A549 (cell line): Measurements from ENCODE around the gene NRIP1. TPM values are rescaled to one million over a fixed set of nuclear protein-coding genes. Genes with fewer than 3 reads are reported as not detected.

Experiments used
- ATAC-seq, 2 experiments: fragments of 200-7000 bp in 1 of 2; fragments of >200 bp in 1 of 2; cut with Nextera tagmentation in 1 of 2; cut with Tn5 transposase in 1 of 2; 3 replicates each; pipeline versions ENCODE4 v1.8.0 to v1.9.1; 2018 to 2020; ENCODE audit warnings: mild to moderate bottlenecking in 1 of 2, moderate library complexity in 1 of 2
- CTCF ChIA-PET: fragments of 300-600 bp; sonication (Branson Sonifier 250); formaldehyde crosslinking; extraction: SDS; loops from one replicate; lab custom pipeline; 2021; ENCODE audit warnings: antibody characterized with exemption, inconsistent platforms; lab: Yijun Ruan, JAX
- POLR2A ChIA-PET: fragments of 350-600 bp; formaldehyde crosslinking; extraction: SDS; loops from one replicate; lab custom pipeline; 2021; ENCODE audit warnings: antibody characterized with exemption, inconsistent platforms; lab: Yijun Ruan, JAX
- DNase-seq, 2 experiments: peaks; one replicate each; pipeline versions ENCODE4 v3.0.0 to v3.0.0-alpha.2; 2011 to 2016; ENCODE audit warnings: low read depth in 1 of 2, low spot score in 1 of 2
- FAIRE-seq: peaks from 2 replicates; lab custom pipeline; 2011; peaks lifted over from hg19 to GRCh38; lab: Jason Lieb, UNC
- H3K27ac ChIP-seq, 2 experiments: fragments of >200 bp; sonication (Bioruptor Twin); formaldehyde crosslinking; 3 replicates each; pipeline ENCODE4 v1.5.1; 2016 to 2017
- H3K4me1 ChIP-seq: fragments of >200 bp; sonication (Bioruptor Twin); formaldehyde crosslinking; 3 replicates; pipeline ENCODE4 v1.6.1; 2016
- H3K4me2 ChIP-seq: fragments of >200 bp; sonication (Bioruptor Twin); formaldehyde crosslinking; 3 replicates; pipeline ENCODE4 v1.6.1; 2016
- H3K4me3 ChIP-seq: fragments of >200 bp; sonication (Bioruptor Twin); formaldehyde crosslinking; 3 replicates; pipeline ENCODE4 v1.5.1; 2016
- H3K9me3 ChIP-seq: fragments of >200 bp; sonication (Bioruptor Twin); formaldehyde crosslinking; 3 replicates; pipeline ENCODE4 v1.6.1; 2016
- BHLHE40 ChIP-seq: IDR thresholded peaks from 2 replicates; pipeline ENCODE4 v1.6.1; 2012; ENCODE audit warnings: low read depth, low read length, inconsistent platforms
- CBX2 ChIP-seq: fragments of 200-600 bp; sonication (generic); IDR thresholded peaks from 2 replicates; pipeline ENCODE4 v1.6.1; 2016; ENCODE audit warnings: low read depth, mild to moderate bottlenecking, borderline replicate concordance
- CBX8 ChIP-seq: fragments of 200-600 bp; sonication (generic); IDR thresholded peaks from 2 replicates; pipeline ENCODE4 v1.6.1; 2016
- CHD4 ChIP-seq: fragments of 200-600 bp; sonication (generic); IDR thresholded peaks from 2 replicates; pipeline ENCODE4 v1.6.1; 2016; ENCODE audit warnings: antibody characterized with exemption, mild to moderate bottlenecking, borderline replicate concordance
- EHMT2 ChIP-seq: fragments of 200-600 bp; sonication (generic); IDR thresholded peaks from 2 replicates; pipeline ENCODE4 v1.6.1; 2016; ENCODE audit warnings: antibody characterized with exemption, low read depth, mild to moderate bottlenecking, moderate library complexity
- ELK1 ChIP-seq: fragments of 150-350 bp; IDR thresholded peaks from 2 replicates; pipeline ENCODE4 v1.6.1; 2014; ENCODE audit warnings: low read depth, mild to moderate bottlenecking, low read length
- EP300 ChIP-seq, 2 experiments: fragments of >200 bp; sonication (Bioruptor Twin); formaldehyde crosslinking; IDR thresholded peaks; 2 replicates in 1 of 2; 3 replicates in 1 of 2; pipeline ENCODE4 v1.6.1; 2016 to 2017
- FOSL2 ChIP-seq, 2 experiments: fragments of 450-650 bp in 1 of 2; fragments of >200 bp in 1 of 2; sonication (Bioruptor Twin) in 1 of 2; formaldehyde crosslinking; IDR thresholded peaks; 2 replicates each; pipeline versions ENCODE4 v1.5.0 to v1.6.1; 2016 to 2020; ENCODE audit warnings: mild to moderate bottlenecking in 1 of 2, moderate library complexity in 1 of 2
- GATA3 ChIP-seq: IDR thresholded peaks from 2 replicates; pipeline ENCODE4 v1.6.1; 2012; ENCODE audit warnings: borderline replicate concordance
- HMGXB4 ChIP-seq: fragments of 250-450 bp; sonication (Bioruptor Pico); IDR thresholded peaks from 2 replicates; pipeline ENCODE4 v1.5.0; 2021; ENCODE audit warnings: mild to moderate bottlenecking, moderate library complexity, borderline replicate concordance
- HOXB5 ChIP-seq: fragments of 250-450 bp; sonication (Bioruptor Pico); IDR thresholded peaks from 2 replicates; pipeline ENCODE4 v1.5.0; 2020; ENCODE audit warnings: mild to moderate bottlenecking, moderate library complexity
- JUN ChIP-seq, 2 experiments: fragments of >200 bp; sonication (Bioruptor Twin); formaldehyde crosslinking; IDR thresholded peaks; 2 replicates in 1 of 2; 3 replicates in 1 of 2; pipeline ENCODE4 v1.6.1; 2016 to 2017
- JUNB ChIP-seq: fragments of >200 bp; sonication (Bioruptor Twin); formaldehyde crosslinking; IDR thresholded peaks from 2 replicates; pipeline ENCODE4 v1.6.1; 2016
- KDM1A ChIP-seq: fragments of 200-600 bp; sonication (generic); IDR thresholded peaks from 2 replicates; pipeline ENCODE4 v1.6.1; 2016; ENCODE audit warnings: low read depth, mild to moderate bottlenecking
- MAX ChIP-seq: IDR thresholded peaks from 2 replicates; pipeline ENCODE4 v1.6.1; 2012
- MAZ ChIP-seq: fragments of 150-350 bp; IDR thresholded peaks from 2 replicates; pipeline ENCODE4 v1.6.1; 2014; ENCODE audit warnings: antibody characterized with exemption, low read depth, low read length, borderline replicate concordance
- NFE2L2 ChIP-seq: fragments of 150-350 bp; conservative IDR thresholded peaks from 2 replicates; pipeline ENCODE4 v1.6.1; 2014; ENCODE audit warnings: low read length
- PBX3 ChIP-seq: IDR thresholded peaks from 2 replicates; pipeline ENCODE4 v1.6.1; 2012
- POLR2AphosphoS2 ChIP-seq: conservative IDR thresholded peaks from 2 replicates; pipeline ENCODE4 v1.6.1; 2012; ENCODE audit warnings: low read length, improper control_type of control experiment, inconsistent platforms
- RAD21 ChIP-seq, 2 experiments: fragments of >200 bp in 1 of 2; sonication (Bioruptor Twin) in 1 of 2; formaldehyde crosslinking in 1 of 2; IDR thresholded peaks in 1 of 2; conservative IDR thresholded peaks in 1 of 2; 2 replicates in 1 of 2; 3 replicates in 1 of 2; pipeline ENCODE4 v1.6.1; 2012 to 2018; ENCODE audit warnings: inconsistent platforms in 1 of 2
- RARB ChIP-seq: fragments of 250-450 bp; sonication (Bioruptor Pico); IDR thresholded peaks from 2 replicates; pipeline ENCODE4 v1.8.0; 2021; ENCODE audit warnings: mild to moderate bottlenecking, moderate library complexity
- REST ChIP-seq: fragments of 200-600 bp; sonication (generic); IDR thresholded peaks from 2 replicates; pipeline ENCODE4 v1.6.1; 2016; ENCODE audit warnings: antibody characterized with exemption, mild to moderate bottlenecking, moderate library complexity
- RNF2 ChIP-seq: fragments of 200-600 bp; sonication (generic); IDR thresholded peaks from 2 replicates; pipeline ENCODE4 v1.6.1; 2016; ENCODE audit warnings: low read depth, mild to moderate bottlenecking, antibody characterized with exemption, moderate library complexity, borderline replicate concordance
- SMC3 ChIP-seq: fragments of >200 bp; sonication (Bioruptor Twin); formaldehyde crosslinking; IDR thresholded peaks from 3 replicates; pipeline ENCODE4 v1.6.1; 2018; ENCODE audit warnings: inconsistent platforms
- WGBS: methylation state at CpG from one replicate; pipeline ENCODE4 v1.1.6; 2017; ENCODE audit errors: missing lambda C conversion rate; 5-methylcytosine and 5-hydroxymethylcytosine counted together
- polyA plus RNA-seq, 4 experiments: library from polyadenylated mRNA; depleted of rRNA in 3 of 4; stranded (reverse); fragments of >200 nt; fragmentation: RNase III in 1 of 4; extraction: RNeasy Plus Mini Kit Qiagen cat#74134 plus additional on column Dnase treatment in 1 of 4; gene quantifications; 2 replicates in 3 of 4; 3 replicates in 1 of 4; pipeline ENCODE4 v1.2.3, GENCODE V29; 2011 to 2017

Gene NRIP1
- polyA plus RNA-seq, 2 of the 4 experiments (the other 2 are of a cell fraction), result 18.9 to 35.5 TPM

- H3K27ac ChIP-seq, result peak overlapping the region; percentile 97 to 100
- peak overlapping the region; percentile 86 for H3K4me3 ChIP-seq
- no peaks in the 10 kb centered on the region for H3K9me3 ChIP-seq
- ChIA-PET CTCF (no interaction called here), POLR2A (no interaction called here)
- ATAC-seq (no peak), FAIRE-seq (no peak), DNase-seq (no peak)
- WGBS, result 2% methylated on average over 2 of the region's 2 CpGs
- H3K4me2 ChIP-seq, result peak overlapping the region; percentile 88
- TF ChIP-seq GATA3 (no peak), EHMT2 (no peak), MAZ (no peak), HOXB5 (no peak), PBX3 (no peak), RNF2 (no peak), POLR2AphosphoS2 (no peak), RARB (CRISPR knock-in tag) (no peak), RAD21 (conservative IDR thresholded peaks at IDR 0.05 in 1 of 2, IDR thresholded peaks at IDR 0.05 in 1 of 2) (no peak)
- TF ChIP-seq, all 56 proteins: peak for 0
- H3K4me1 ChIP-seq, result peaks cover 36% of the 10 kb centered on the region; the same call in 2 of the 3 replicates
Observed at GRCh38 chr21:15060543-15061175, 4.1 kb downstream of the NRIP1 start.

- Histone ChIP-seq H3K27ac (peak overlapping the region; percentile 88 to 97), H3K4me2 (peak overlapping the region; percentile 88), H3K9me3 (no peaks in the 10 kb centered on the region), H3K4me1 (peaks cover 49% of the 10 kb centered on the region; the same call in 2 of the 3 replicates)
- CTCF ChIA-PET, result no interaction called here
- DNase-seq (no peak), FAIRE-seq (no peak), ATAC-seq (no peak)
- POLR2A ChIA-PET, result interaction anchor here (0.6 to 0.8 kb wide), 2 partner anchors 77 to 676 kb away, joined by 5 to 9 read pairs; partner anchors contain the start of gene HSPA13
- TF ChIP-seq KDM1A, result no peak
- TF ChIP-seq, all 56 proteins: peak for 0
- H3K4me3 ChIP-seq, result peak overlapping the region; percentile 30; the same call in 2 of the 3 replicates
Observed at GRCh38 chr21:15059397-15059796, 5.4 kb downstream of the NRIP1 start.

- DNase-seq (peak; percentile 5 to 59), FAIRE-seq (no peak), ATAC-seq (peak in 1 of 2 experiments; percentile 50; a peak in 2 of 6 replicates)
- peaks cover 54% of the 10 kb centered on the region; the same call in 2 of the 3 replicates for H3K4me1 ChIP-seq
- H3K9me3 ChIP-seq, result no peaks in the 10 kb centered on the region
- TF ChIP-seq CBX2 (no peak), SMC3 (no peak), ELK1 (no peak), FOSL2 (IDR thresholded peaks at IDR 0.05) (no peak), FOSL2 (CRISPR knock-in tag; IDR thresholded peaks at IDR 0.05) (peak; percentile 66), HMGXB4 (CRISPR knock-in tag) (no peak), CHD4 (no peak), EP300 (IDR thresholded peaks at IDR 0.05) (peak in 1 of 2 experiments; percentile 22; a peak in 1 of 5 replicates), BHLHE40 (no peak), REST (no peak), GATA3 (peak; percentile 48; the same call in 1 of the 2 replicates), NFE2L2 (no peak), JUNB (peak; percentile 54), MAX (peak; percentile 38; the same call in 1 of the 2 replicates), JUN (IDR thresholded peaks at IDR 0.05) (0 out of 5 replicates have a peak, but pooled peaks of 1 of the 2 experiments have one; percentile 27), CBX8 (no peak)
- ChIA-PET CTCF (no interaction called here), POLR2A (interaction anchor here (0.6 to 0.8 kb wide), 2 partner anchors 77 to 675 kb away, joined by 5 to 9 read pairs; partner anchors contain the start of gene HSPA13)
- peak overlapping the region; percentile 30 for H3K4me3 ChIP-seq
- H3K27ac ChIP-seq, result peak overlapping the region; percentile 88 to 97
- H3K4me2 ChIP-seq, result peak overlapping the region; percentile 88
- 0% methylated on average over 2 of the region's 2 CpGs for WGBS
Observed at GRCh38 chr21:15058854-15059263, 5.9 kb downstream of the NRIP1 start.
